Measurements from ENCODE around the gene TEDC1.

The TEDC1 gene

GRCh38 chr14:105449276-105450122, 41.5 kb upstream of the TEDC1 start:
- Histone ChIP-seq H3K9ac (ENCODE audit: low read depth in 1 of 2, low read length in 2 of 2) (no peak overlapping the region), H3K27ac (ENCODE audit: low read depth in 2 of 2, low read length in 2 of 2) (no peak overlapping the region), H3K36me3 (ENCODE audit: control insufficient read depth in 2 of 2, insufficient read depth in 2 of 2, low read length in 2 of 2) (peaks cover 12 to 23% of the 10 kb centered on the region in 2 donors), H3K9me3 (ENCODE audit: control insufficient read depth in 2 of 2, low read length in 2 of 2) (no peaks in the 10 kb centered on the region), H3K27me3 (ENCODE audit: control insufficient read depth in 2 of 2, insufficient read depth in 2 of 2, low read length in 2 of 2) (no peaks in the 10 kb centered on the region), H3K4me3 (ENCODE audit: low read length in 2 of 2) (no peak overlapping the region), H3K4me1 (ENCODE audit: control insufficient read depth in 2 of 2, insufficient read depth in 2 of 2, low read length in 2 of 2) (no peaks in the 10 kb centered on the region)

GRCh38 chr14:105450123-105450505, 40.9 kb upstream of the TEDC1 start:
- H3K9ac ChIP-seq (ENCODE audit: low read depth in 1 of 2, low read length in 2 of 2), result no peak overlapping the region
- H3K4me3 ChIP-seq (ENCODE audit: low read length in 2 of 2), result no peak overlapping the region
- peaks cover 13 to 23% of the 10 kb centered on the region in 2 donors for H3K36me3 ChIP-seq (ENCODE audit: control insufficient read depth in 2 of 2, insufficient read depth in 2 of 2, low read length in 2 of 2)
- H3K27ac ChIP-seq (ENCODE audit: low read depth in 2 of 2, low read length in 2 of 2), result no peak overlapping the region
- H3K4me1 ChIP-seq (ENCODE audit: control insufficient read depth in 2 of 2, insufficient read depth in 2 of 2, low read length in 2 of 2), result no peaks in the 10 kb centered on the region
- no peaks in the 10 kb centered on the region for H3K27me3 ChIP-seq (ENCODE audit: control insufficient read depth in 2 of 2, insufficient read depth in 2 of 2, low read length in 2 of 2)
- H3K9me3 ChIP-seq (ENCODE audit: control insufficient read depth in 2 of 2, low read length in 2 of 2), result no peaks in the 10 kb centered on the region

GRCh38 chr14:105450864-105451720, 40.0 kb upstream of the TEDC1 start:
- Histone ChIP-seq H3K27ac (ENCODE audit: low read depth in 2 of 2, low read length in 2 of 2) (no peak overlapping the region), H3K27me3 (ENCODE audit: control insufficient read depth in 2 of 2, insufficient read depth in 2 of 2, low read length in 2 of 2) (no peaks in the 10 kb centered on the region), H3K9me3 (ENCODE audit: control insufficient read depth in 2 of 2, low read length in 2 of 2) (no peaks in the 10 kb centered on the region), H3K4me3 (ENCODE audit: low read length in 2 of 2) (no peak overlapping the region), H3K9ac (ENCODE audit: low read depth in 1 of 2, low read length in 2 of 2) (no peak overlapping the region), H3K4me1 (ENCODE audit: control insufficient read depth in 2 of 2, insufficient read depth in 2 of 2, low read length in 2 of 2) (no peaks in the 10 kb centered on the region), H3K36me3 (ENCODE audit: control insufficient read depth in 2 of 2, insufficient read depth in 2 of 2, low read length in 2 of 2) (peaks cover 17 to 27% of the 10 kb centered on the region in 2 donors)

- Histone ChIP-seq H3K9ac (ENCODE audit: low read depth in 1 of 2, low read length in 2 of 2) (no peak overlapping the region), H3K36me3 (ENCODE audit: control insufficient read depth in 2 of 2, insufficient read depth in 2 of 2, low read length in 2 of 2) (peaks cover 26 to 31% of the 10 kb centered on the region in 2 donors), H3K4me3 (ENCODE audit: low read length in 2 of 2) (no peak overlapping the region), H3K27ac (ENCODE audit: low read depth in 2 of 2, low read length in 2 of 2) (no peak overlapping the region), H3K27me3 (ENCODE audit: control insufficient read depth in 2 of 2, insufficient read depth in 2 of 2, low read length in 2 of 2) (no peaks in the 10 kb centered on the region), H3K9me3 (ENCODE audit: control insufficient read depth in 2 of 2, low read length in 2 of 2) (no peaks in the 10 kb centered on the region), H3K4me1 (ENCODE audit: control insufficient read depth in 2 of 2, insufficient read depth in 2 of 2, low read length in 2 of 2) (no peaks in the 10 kb centered on the region)
These were observed 38.1 kb upstream of the TEDC1 start for GRCh38 chr14:105452963-105453362.

- Histone ChIP-seq H3K9ac (ENCODE audit: low read depth in 1 of 2, low read length in 2 of 2) (no peak overlapping the region), H3K36me3 (ENCODE audit: control insufficient read depth in 2 of 2, insufficient read depth in 2 of 2, low read length in 2 of 2) (peaks cover 26 to 31% of the 10 kb centered on the region in 2 donors), H3K9me3 (ENCODE audit: control insufficient read depth in 2 of 2, low read length in 2 of 2) (no peaks in the 10 kb centered on the region), H3K27ac (ENCODE audit: low read depth in 2 of 2, low read length in 2 of 2) (no peak overlapping the region), H3K27me3 (ENCODE audit: control insufficient read depth in 2 of 2, insufficient read depth in 2 of 2, low read length in 2 of 2) (no peaks in the 10 kb centered on the region), H3K4me1 (ENCODE audit: control insufficient read depth in 2 of 2, insufficient read depth in 2 of 2, low read length in 2 of 2) (no peaks in the 10 kb centered on the region), H3K4me3 (ENCODE audit: low read length in 2 of 2) (no peak overlapping the region)
These were observed 37.2 kb upstream of the TEDC1 start for GRCh38 chr14:105453847-105454246.

GRCh38 chr14:105455086-105455640, 35.9 kb upstream of the TEDC1 start:
- Histone ChIP-seq H3K27ac (ENCODE audit: low read depth in 2 of 2, low read length in 2 of 2) (no peak overlapping the region), H3K4me1 (ENCODE audit: control insufficient read depth in 2 of 2, insufficient read depth in 2 of 2, low read length in 2 of 2) (no peaks in the 10 kb centered on the region), H3K4me3 (ENCODE audit: low read length in 2 of 2) (no peak overlapping the region), H3K9me3 (ENCODE audit: control insufficient read depth in 2 of 2, low read length in 2 of 2) (no peaks in the 10 kb centered on the region), H3K36me3 (ENCODE audit: control insufficient read depth in 2 of 2, insufficient read depth in 2 of 2, low read length in 2 of 2) (peaks cover 28% of the 10 kb centered on the region in 2 donors), H3K27me3 (ENCODE audit: control insufficient read depth in 2 of 2, insufficient read depth in 2 of 2, low read length in 2 of 2) (no peaks in the 10 kb centered on the region), H3K9ac (ENCODE audit: low read depth in 1 of 2, low read length in 2 of 2) (no peak overlapping the region)

GRCh38 chr14:105455766-105456660, 35.0 kb upstream of the TEDC1 start:
- Histone ChIP-seq H3K4me3 (ENCODE audit: low read length in 2 of 2) (no peak overlapping the region), H3K9ac (ENCODE audit: low read depth in 1 of 2, low read length in 2 of 2) (no peak overlapping the region), H3K9me3 (ENCODE audit: control insufficient read depth in 2 of 2, low read length in 2 of 2) (no peaks in the 10 kb centered on the region), H3K36me3 (ENCODE audit: control insufficient read depth in 2 of 2, insufficient read depth in 2 of 2, low read length in 2 of 2) (peaks cover 31 to 32% of the 10 kb centered on the region in 2 donors), H3K27me3 (ENCODE audit: control insufficient read depth in 2 of 2, insufficient read depth in 2 of 2, low read length in 2 of 2) (no peaks in the 10 kb centered on the region), H3K4me1 (ENCODE audit: control insufficient read depth in 2 of 2, insufficient read depth in 2 of 2, low read length in 2 of 2) (no peaks in the 10 kb centered on the region), H3K27ac (ENCODE audit: low read depth in 2 of 2, low read length in 2 of 2) (no peak overlapping the region)

GRCh38 chr14:105456736-105457617, 34.1 kb upstream of the TEDC1 start:
- H3K36me3 ChIP-seq (ENCODE audit: control insufficient read depth in 2 of 2, insufficient read depth in 2 of 2, low read length in 2 of 2), result peaks cover 33 to 39% of the 10 kb centered on the region in 2 donors

GRCh38 chr14:105458010-105458409, 33.0 kb upstream of the TEDC1 start:
- peaks cover 27 to 41% of the 10 kb centered on the region in 2 donors for H3K36me3 ChIP-seq (ENCODE audit: control insufficient read depth in 2 of 2, insufficient read depth in 2 of 2, low read length in 2 of 2)
- H3K9ac ChIP-seq (ENCODE audit: low read depth in 1 of 2, low read length in 2 of 2), result no peak overlapping the region
- no peaks in the 10 kb centered on the region for H3K9me3 ChIP-seq (ENCODE audit: control insufficient read depth in 2 of 2, low read length in 2 of 2)
- H3K4me1 ChIP-seq (ENCODE audit: control insufficient read depth in 2 of 2, insufficient read depth in 2 of 2, low read length in 2 of 2), result no peaks in the 10 kb centered on the region
- no peak overlapping the region for H3K4me3 ChIP-seq (ENCODE audit: low read length in 2 of 2)
- no peaks in the 10 kb centered on the region for H3K27me3 ChIP-seq (ENCODE audit: control insufficient read depth in 2 of 2, insufficient read depth in 2 of 2, low read length in 2 of 2)
- no peak overlapping the region for H3K27ac ChIP-seq (ENCODE audit: low read depth in 2 of 2, low read length in 2 of 2)

More at GRCh38 chr14:105456736-105457617, 34.1 kb upstream of the TEDC1 start:
- Histone ChIP-seq H3K9me3 (ENCODE audit: control insufficient read depth in 2 of 2, low read length in 2 of 2) (no peaks in the 10 kb centered on the region), H3K9ac (ENCODE audit: low read depth in 1 of 2, low read length in 2 of 2) (no peak overlapping the region), H3K27me3 (ENCODE audit: control insufficient read depth in 2 of 2, insufficient read depth in 2 of 2, low read length in 2 of 2) (no peaks in the 10 kb centered on the region), H3K27ac (ENCODE audit: low read depth in 2 of 2, low read length in 2 of 2) (no peak overlapping the region), H3K4me1 (ENCODE audit: control insufficient read depth in 2 of 2, insufficient read depth in 2 of 2, low read length in 2 of 2) (no peaks in the 10 kb centered on the region), H3K4me3 (ENCODE audit: low read length in 2 of 2) (no peak overlapping the region)

All from mucosa of rectum (tissue), 2 donors.